Adrenal gland (tissue), 5 donors: Measurements from ENCODE around the gene TENT4A.

ENCODE experiments used
- CTCF ChIP-seq, 6 experiments: fragments of 450-650 bp in 4 of 6; fragments of 200-600 bp in 2 of 6; sonication (generic) in 1 of 6; IDR thresholded peaks; 1 replicate in 5 of 6; 2 replicates in 1 of 6; pipeline versions ENCODE4 v1.5.1 to v1.8.0; 2016 to 2021; ENCODE audit warnings: antibody characterized with exemption in 6 of 6, mild to moderate bottlenecking in 2 of 6, moderate library complexity in 1 of 6
- POLR2A ChIP-seq, 2 donors: fragments of 450-650 bp; IDR thresholded peaks; one replicate each; pipeline ENCODE4 v1.6.1; 2017; ENCODE audit warnings: antibody characterized with exemption in 2 of 2, mild to moderate bottlenecking in 2 of 2, moderate library complexity in 1 of 2
- donor health status: DM: no; HTN: no; CAD: no.

- TF ChIP-seq CTCF (IDR thresholded peaks at IDR 0.05) (no peak), POLR2A (IDR thresholded peaks at IDR 0.05) (no peak)
Measured at GRCh38 chr5:6766604-6767093, 53.4 kb downstream of the TENT4A start.
